ENCODE data around the gene KLK10.

Gene KLK10

GRCh38 chr19:51027126-51027806, 7.8 kb upstream of the KLK10 start:
- no peak for DNase-seq (ENCODE audit: insufficient read length, low spot score)
- FAIRE-seq = no peak
- no peak for TF ChIP-seq CTCF (IDR thresholded peaks at IDR 0.05; ENCODE audit: insufficient read depth, missing control alignments)

- no peak for FAIRE-seq
- DNase-seq (ENCODE audit: insufficient read length, low spot score) = no peak
Measured at GRCh38 chr19:51026554-51026831, 7.0 kb upstream of the KLK10 start, which contains the start of gene KLK11. Gene KLK11, minus strand, starts transcription at chr19:51026616. Its CDS starts 985 bp downstream, at chr19:51025631.

GRCh38 chr19:51025809-51026553, 6.5 kb upstream of the KLK10 start:
- TF ChIP-seq CTCF (IDR thresholded peaks at IDR 0.05; ENCODE audit: insufficient read depth, missing control alignments) = no peak
- DNase-seq (ENCODE audit: insufficient read length, low spot score) = no peak
- FAIRE-seq = no peak

More at GRCh38 chr19:51026554-51026831, 7.0 kb upstream of the KLK10 start, which contains the start of gene KLK11:
- TF ChIP-seq CTCF (IDR thresholded peaks at IDR 0.05; ENCODE audit: insufficient read depth, missing control alignments) = no peak

GRCh38 chr19:51025401-51025800, 5.9 kb upstream of the KLK10 start:
- no peak for TF ChIP-seq CTCF (IDR thresholded peaks at IDR 0.05; ENCODE audit: insufficient read depth, missing control alignments)
- no peak for DNase-seq (ENCODE audit: insufficient read length, low spot score)
- no peak for FAIRE-seq

GRCh38 chr19:51024924-51025323, 5.4 kb upstream of the KLK10 start:
- DNase-seq (ENCODE audit: insufficient read length, low spot score) = no peak
- TF ChIP-seq CTCF (IDR thresholded peaks at IDR 0.05; ENCODE audit: insufficient read depth, missing control alignments) = no peak
- FAIRE-seq = no peak

- TF ChIP-seq CTCF (IDR thresholded peaks at IDR 0.05; ENCODE audit: insufficient read depth, missing control alignments) = no peak
- no peak for DNase-seq (ENCODE audit: insufficient read length, low spot score)
- FAIRE-seq = no peak
Measured at GRCh38 chr19:51023946-51024345, 4.4 kb upstream of the KLK10 start.

- no peak for TF ChIP-seq CTCF (IDR thresholded peaks at IDR 0.05; ENCODE audit: insufficient read depth, missing control alignments)
- DNase-seq (ENCODE audit: insufficient read length, low spot score) = no peak
- FAIRE-seq = no peak
Measured at GRCh38 chr19:51022526-51022925, 3.0 kb upstream of the KLK10 start.
